Trophoblast cell (in vitro differentiated cells and primary cell): Measurements from ENCODE around the gene NUCB2. TPM values are rescaled to one million over a fixed set of nuclear protein-coding genes. Genes with fewer than 3 reads are reported as not detected.
"Not testable (repeated sequence)": the region's sequence is repeated elsewhere in the genome, so short reads cannot be mapped to it uniquely, and the experiment has no call there.

Experiments used
- DNase-seq, 2 donors: peaks; one replicate each; pipeline ENCODE4 v3.0.0-alpha.2; 2016
- H2AFZ ChIP-seq: 2 replicates; pipeline ENCODE4 v1.6.1; 2013; ENCODE audit warnings: low read length, moderate library complexity, mild to moderate bottlenecking; ENCODE audit not compliant: insufficient read depth, poor library complexity
- H2AK5ac ChIP-seq: 2 replicates; pipeline ENCODE4 v1.6.1; 2013; ENCODE audit warnings: mild to moderate bottlenecking, low read length
- H2BK120ac ChIP-seq: 2 replicates; pipeline ENCODE4 v1.6.1; 2013; ENCODE audit warnings: low read length, mild to moderate bottlenecking, moderate library complexity; ENCODE audit not compliant: insufficient read depth, poor library complexity
- H2BK12ac ChIP-seq: 2 replicates; pipeline ENCODE4 v1.6.1; 2013; ENCODE audit warnings: mild to moderate bottlenecking, low read length, moderate library complexity
- H2BK5ac ChIP-seq: 2 replicates; pipeline ENCODE4 v1.6.1; 2013; ENCODE audit warnings: low read length, low read depth, moderate library complexity, mild to moderate bottlenecking; ENCODE audit not compliant: poor library complexity
- H3K14ac ChIP-seq: 2 replicates; pipeline ENCODE4 v1.6.1; 2013; ENCODE audit warnings: mild to moderate bottlenecking, low read length
- H3K18ac ChIP-seq: 2 replicates; pipeline ENCODE4 v1.6.1; 2013; ENCODE audit warnings: mild to moderate bottlenecking, low read length
- H3K23ac ChIP-seq: 2 replicates; pipeline ENCODE4 v1.6.1; 2013; ENCODE audit warnings: low read length
- H3K27ac ChIP-seq: 2 replicates; pipeline ENCODE4 v1.5.1; 2013; ENCODE audit warnings: low read depth, mild to moderate bottlenecking, inconsistent platforms, low read length, moderate library complexity
- H3K27me3 ChIP-seq: 2 replicates; pipeline ENCODE4 v1.6.1; 2013; ENCODE audit warnings: inconsistent platforms, mild to moderate bottlenecking, low read length, moderate library complexity; ENCODE audit not compliant: insufficient read depth
- H3K36me3 ChIP-seq, 2 experiments: 1 replicate in 1 of 2; 2 replicates in 1 of 2; pipeline ENCODE4 v1.6.1; 2013; ENCODE audit warnings: low read length in 2 of 2, mild to moderate bottlenecking in 2 of 2, moderate library complexity in 1 of 2; ENCODE audit not compliant: insufficient read depth in 2 of 2, control insufficient read depth in 1 of 2
- H3K4ac ChIP-seq: 2 replicates; pipeline ENCODE4 v1.6.1; 2013; ENCODE audit warnings: low read depth, mild to moderate bottlenecking, low read length, moderate library complexity
- H3K4me1 ChIP-seq, 2 experiments: 1 replicate in 1 of 2; 2 replicates in 1 of 2; pipeline ENCODE4 v1.6.1; 2013; ENCODE audit warnings: low read length in 2 of 2, mild to moderate bottlenecking in 2 of 2, moderate library complexity in 1 of 2; ENCODE audit not compliant: insufficient read depth in 2 of 2, control insufficient read depth in 1 of 2
- H3K4me2 ChIP-seq: 2 replicates; pipeline ENCODE4 v1.6.1; 2013; ENCODE audit warnings: inconsistent platforms, mild to moderate bottlenecking, low read length, moderate library complexity
- H3K4me3 ChIP-seq: 2 replicates; pipeline ENCODE4 v1.5.1; 2013; ENCODE audit warnings: mild to moderate bottlenecking, low read depth, low read length, inconsistent platforms
- H3K79me1 ChIP-seq: one replicate; pipeline ENCODE4 v1.6.1; 2013; ENCODE audit warnings: low read length
- H3K79me2 ChIP-seq: 2 replicates; pipeline ENCODE4 v1.6.1; 2013; ENCODE audit warnings: low read length, mild to moderate bottlenecking; ENCODE audit not compliant: control insufficient read depth, insufficient read depth, poor library complexity
- H3K9ac ChIP-seq: 2 replicates; pipeline ENCODE4 v1.6.1; 2013; ENCODE audit warnings: mild to moderate bottlenecking, low read length
- H3K9me3 ChIP-seq: 2 replicates; pipeline ENCODE4 v1.6.1; 2013; ENCODE audit warnings: low read depth, mild to moderate bottlenecking, control low read depth, inconsistent platforms, low read length; ENCODE audit not compliant: insufficient read depth
- H4K12ac ChIP-seq: 2 replicates; pipeline ENCODE4 v1.6.1; 2013; ENCODE audit warnings: low read depth, mild to moderate bottlenecking, low read length, moderate library complexity
- H4K8ac ChIP-seq: 2 replicates; pipeline ENCODE4 v1.6.1; 2013; ENCODE audit warnings: low read depth, mild to moderate bottlenecking, low read length, moderate library complexity
- H4K91ac ChIP-seq: one replicate; pipeline ENCODE4 v1.6.1; 2013; ENCODE audit warnings: low read depth, mild to moderate bottlenecking, low read length, moderate library complexity
- WGBS: extraction: QIAGEN DNeasy Blood & Tissue Kit; methylation state at CpG from one replicate; pipeline ENCODE4 v1.1.7; 2013; ENCODE audit warnings: missing lambda C conversion rate; ENCODE audit not compliant: insufficient read length, insufficient coverage; ENCODE audit errors: extremely low coverage; 5-methylcytosine and 5-hydroxymethylcytosine counted together
- polyA plus RNA-seq: library from polyadenylated mRNA; stranded (reverse); fragments of 200-250 nt; gene quantifications from 2 replicates; pipeline ENCODE4 v1.2.3, GENCODE V29; 2013

NUCB2 gene
- 329 and 350 TPM in 2 replicates for polyA plus RNA-seq

GRCh38 chr11:17276236-17277023 is at the start of gene NUCB2:
Gene NUCB2, plus strand, starts transcription at chr11:17276739. Its CDS starts 18,585 bp downstream, at chr11:17295324.
- Histone ChIP-seq H2BK5ac (peak within 1 kb of the TSS; percentile 68), H3K79me2 (peaks cover 8% of the 10 kb centered on the region), H3K18ac (peak within 1 kb of the TSS; percentile 93), H3K4me1 (peaks cover 2% of the 10 kb centered on the region in 2 experiments), H3K23ac (no peak within 1 kb of the TSS), H2BK120ac (peak within 1 kb of the TSS; percentile 94), H2AFZ (peak within 1 kb of the TSS; percentile 100), H3K4ac (peak within 1 kb of the TSS; percentile 85), H4K8ac (peak within 1 kb of the TSS; percentile 98), H4K91ac (peak within 1 kb of the TSS; percentile 91), H3K27me3 (no peaks in the 10 kb centered on the region), H2AK5ac (peak within 1 kb of the TSS; percentile 41), H3K27ac (peak within 1 kb of the TSS; percentile 50), H3K4me2 (peak within 1 kb of the TSS; percentile 81), H4K12ac (peak within 1 kb of the TSS; percentile 95), H3K9ac (peak within 1 kb of the TSS; percentile 78), H2BK12ac (peak within 1 kb of the TSS; percentile 84), H3K79me1 (peaks cover 13% of the 10 kb centered on the region), H3K36me3 (no peaks in the 10 kb centered on the region), H3K4me3 (peak within 1 kb of the TSS; percentile 84), H3K14ac (peak within 1 kb of the TSS; percentile 98), H3K9me3 (no peaks in the 10 kb centered on the region)
- peak; percentile 99 to 100 for DNase-seq
- WGBS: no CpG with 5 or more reads among the region's 75 CpGs

DNA sequence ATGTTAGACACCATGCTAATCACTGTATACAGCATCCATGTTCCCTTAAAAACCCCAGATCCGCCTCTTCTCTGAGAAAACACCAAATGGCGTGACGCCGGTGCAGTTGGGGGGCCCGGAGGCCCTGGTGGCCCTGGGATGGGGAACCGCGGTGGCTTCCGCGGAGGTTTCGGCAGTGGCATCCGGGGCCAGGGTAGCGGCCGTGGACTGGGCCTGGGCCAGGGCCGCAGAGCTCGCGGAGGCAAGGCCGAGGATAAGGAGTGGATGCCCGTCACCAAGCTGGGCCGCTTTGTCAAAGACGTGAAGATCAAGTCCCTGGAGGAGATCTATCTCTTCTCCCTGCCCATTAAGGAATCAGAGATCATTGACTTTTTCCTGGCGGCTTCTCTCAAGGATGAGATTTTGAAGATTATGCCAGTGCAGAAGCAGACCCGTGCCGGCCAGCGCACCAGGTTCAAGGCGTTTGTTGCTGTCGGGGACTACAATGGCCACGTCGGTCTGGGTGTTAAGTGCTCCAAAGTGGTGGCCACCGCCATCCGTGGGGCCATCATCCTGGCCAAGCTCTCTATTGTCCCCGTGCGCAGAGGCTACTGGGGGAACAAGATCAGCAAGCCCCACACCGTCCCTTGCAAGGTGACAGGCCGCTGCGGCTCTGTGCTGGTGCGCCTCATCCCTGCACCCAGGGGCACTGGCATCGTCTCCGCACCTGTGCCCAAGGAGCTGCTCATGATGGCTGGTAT is 48.2 kb upstream of the NUCB2 start:
- H3K4me1 ChIP-seq, H2BK120ac ChIP-seq, H3K4ac ChIP-seq, H3K9me3 ChIP-seq, H3K79me1 ChIP-seq, DNase-seq, H4K91ac ChIP-seq, H3K9ac ChIP-seq, H3K36me3 ChIP-seq, H3K27ac ChIP-seq, H4K8ac ChIP-seq, H3K18ac ChIP-seq, H3K79me2 ChIP-seq, H3K23ac ChIP-seq, H3K14ac ChIP-seq, H3K4me2 ChIP-seq, H2BK12ac ChIP-seq, H3K4me3 ChIP-seq, H4K12ac ChIP-seq, H2AK5ac ChIP-seq, H3K27me3 ChIP-seq, H2BK5ac ChIP-seq, H2AFZ ChIP-seq: not testable (repeated sequence)
- no CpG with 5 or more reads among the region's 38 CpGs for WGBS

GRCh38 chr11:17229481-17230152 is 46.9 kb upstream of the NUCB2 start:
- Histone ChIP-seq H4K91ac (no peak overlapping the region), H4K12ac (no peak overlapping the region), H4K8ac (no peak overlapping the region), H3K4me1 (no peaks in the 10 kb centered on the region), H2BK120ac (no peak overlapping the region), H3K36me3 (no peaks in the 10 kb centered on the region), H3K23ac (no peak overlapping the region), H3K4me3 (no peak overlapping the region), H3K4ac (no peak overlapping the region), H3K18ac (no peak overlapping the region), H3K14ac (no peak overlapping the region), H3K4me2 (no peak overlapping the region), H2AK5ac (no peak overlapping the region), H3K79me2 (no peaks in the 10 kb centered on the region), H3K27me3 (no peaks in the 10 kb centered on the region), H2BK5ac (no peak overlapping the region), H2AFZ (no peak overlapping the region), H3K9me3 (no peaks in the 10 kb centered on the region), H3K79me1 (no peaks in the 10 kb centered on the region), H2BK12ac (no peak overlapping the region), H3K27ac (no peak overlapping the region), H3K9ac (no peak overlapping the region)
- WGBS: no CpG with 5 or more reads among the region's 7 CpGs
- DNase-seq: no peak
